Keratinocyte (primary cell): ENCODE measurements around the gene PPM1A.

ENCODE experiments used
- CTCF ChIP-seq, 3 experiments: IDR thresholded peaks in 1 of 3; conservative IDR thresholded peaks in 1 of 3; optimal IDR thresholded peaks in 1 of 3; 2 replicates in 2 of 3; 3 replicates in 1 of 3; pipeline versions ENCODE3 to v1.5.1; 2011; ENCODE audit warnings: low read length in 3 of 3, mild to moderate bottlenecking in 3 of 3, moderate library complexity in 2 of 3, control low read depth in 1 of 3, inconsistent platforms in 1 of 3; ENCODE audit not compliant: insufficient read depth in 2 of 3; ENCODE audit errors: extremely low read depth in 1 of 3
- EZH2 ChIP-seq: IDR thresholded peaks from one replicate; pipeline ENCODE4 v1.6.1; 2012; ENCODE audit warnings: inconsistent platforms, mild to moderate bottlenecking, low read length, moderate library complexity

GRCh38 chr14:60348211-60348610 lies 99.2 kb downstream of the PPM1A start:
- TF ChIP-seq CTCF (optimal IDR thresholded peaks at IDR 0.05 in 1 of 3, IDR thresholded peaks at IDR 0.05 in 1 of 3, conservative IDR thresholded peaks at IDR 0.05 in 1 of 3; ENCODE audit: extremely low read depth in 1 of 3, insufficient read depth in 2 of 3, low read length in 3 of 3) (no peak), EZH2 (no peak)
